HG03045 (cell line): ENCODE results near the gene CD300A.
"Not testable (repeated sequence)": the region's sequence is repeated elsewhere in the genome, so short reads cannot be mapped to it uniquely, and the experiment has no call there.

ENCODE experiments used
- ATAC-seq: cut with Tn5 transposase; IDR thresholded peaks from one replicate; pipeline ENCODE4 v1.9.1; 2021; ENCODE audit warnings: mild to moderate bottlenecking, moderate library complexity; ENCODE audit not compliant: unreplicated experiment

The CD300A gene

DNA sequence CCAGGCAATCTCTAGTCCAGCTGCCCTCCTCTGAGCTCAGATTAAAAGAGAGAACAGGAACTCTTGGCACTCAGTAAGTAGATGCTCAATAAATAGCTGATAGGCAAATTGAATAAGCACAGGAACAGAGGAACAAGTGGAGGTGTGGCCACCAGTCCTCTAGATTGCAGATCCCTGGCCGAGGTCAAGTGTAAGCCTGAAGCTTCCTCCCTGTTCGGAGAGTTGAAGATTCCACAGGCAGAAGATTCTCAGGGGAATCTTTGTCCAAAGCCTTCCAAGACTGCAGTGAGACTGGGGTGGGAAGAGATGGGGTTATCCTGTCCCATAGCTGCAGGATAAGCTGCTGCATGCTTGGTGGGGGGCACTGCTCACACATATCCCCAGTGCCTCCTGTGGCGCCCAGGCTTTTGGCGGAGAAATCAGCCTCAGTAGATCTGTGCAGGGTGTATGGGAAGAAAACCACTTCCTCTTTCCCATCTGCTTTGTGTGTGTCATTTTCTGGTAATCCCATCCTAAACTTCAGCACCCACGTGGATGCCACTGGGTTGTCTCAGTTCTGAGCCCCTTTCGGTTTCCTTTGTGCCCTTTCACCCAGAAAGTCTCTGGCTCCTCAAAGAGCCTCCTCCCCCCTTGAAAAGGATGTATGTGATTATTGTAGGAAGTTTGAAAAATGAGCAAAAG lies 12.1 kb downstream of the CD300A start:
- ATAC-seq: no peak

DNA sequence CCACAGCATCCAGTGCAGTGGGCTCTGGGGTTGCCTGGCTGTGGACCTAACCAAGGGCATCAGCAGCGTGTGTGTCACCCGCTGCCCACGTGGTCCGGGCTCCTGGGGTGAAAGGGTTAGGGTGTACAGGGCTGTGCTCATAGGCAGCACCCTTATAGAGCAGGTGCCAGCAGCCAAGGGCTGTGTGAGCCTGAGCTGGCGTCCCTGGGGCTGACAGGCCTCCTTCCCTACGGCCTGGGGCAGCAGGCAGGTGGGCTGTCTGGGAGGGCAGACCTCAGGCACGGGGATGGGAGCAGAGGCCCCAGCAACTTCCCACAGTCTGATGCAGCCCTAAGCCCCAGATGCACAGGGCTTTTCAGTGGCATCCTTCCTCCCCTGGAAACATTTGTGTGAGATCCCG lies 13.9 kb downstream of the CD300A start:
- ATAC-seq: no peak

DNA sequence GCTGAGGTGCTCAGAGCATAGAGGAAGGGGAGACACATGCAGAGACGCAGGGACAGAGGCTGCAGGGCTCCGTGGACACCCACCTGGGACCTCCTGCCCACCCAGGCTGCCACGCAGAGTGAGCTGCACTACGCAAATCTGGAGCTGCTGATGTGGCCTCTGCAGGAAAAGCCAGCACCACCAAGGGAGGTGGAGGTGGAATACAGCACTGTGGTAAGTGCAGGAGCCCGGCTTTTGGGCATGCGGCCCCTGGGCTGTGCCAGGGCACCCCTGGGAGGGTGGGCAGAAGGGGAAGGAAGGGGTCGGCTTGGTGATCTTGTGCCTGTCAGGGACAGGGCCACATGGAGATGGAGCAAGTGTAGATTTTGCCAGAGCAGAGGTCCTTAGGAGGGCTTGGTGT lies 15.2 kb downstream of the CD300A start:
- no peak for ATAC-seq

DNA sequence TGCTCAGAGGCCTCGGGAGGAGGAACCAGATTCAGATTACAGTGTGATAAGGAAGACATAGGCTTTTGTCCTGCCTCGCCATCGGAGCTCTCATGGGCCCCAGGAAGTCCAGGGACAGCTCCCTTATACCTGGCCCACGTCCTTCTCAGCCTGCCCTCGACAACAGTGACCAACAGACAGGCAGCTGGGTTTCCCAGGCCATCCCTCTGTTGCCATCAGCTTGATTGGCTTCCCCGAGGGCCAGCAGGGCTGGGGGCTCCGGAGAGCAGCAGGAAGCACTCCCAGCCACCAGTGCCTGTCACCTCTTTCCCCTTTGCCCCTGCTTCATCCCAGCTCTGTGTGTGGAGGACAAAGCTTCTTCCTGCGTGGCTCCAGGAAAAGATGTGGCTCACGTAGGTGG lies 17.6 kb downstream of the CD300A start:
- ATAC-seq: no peak

DNA sequence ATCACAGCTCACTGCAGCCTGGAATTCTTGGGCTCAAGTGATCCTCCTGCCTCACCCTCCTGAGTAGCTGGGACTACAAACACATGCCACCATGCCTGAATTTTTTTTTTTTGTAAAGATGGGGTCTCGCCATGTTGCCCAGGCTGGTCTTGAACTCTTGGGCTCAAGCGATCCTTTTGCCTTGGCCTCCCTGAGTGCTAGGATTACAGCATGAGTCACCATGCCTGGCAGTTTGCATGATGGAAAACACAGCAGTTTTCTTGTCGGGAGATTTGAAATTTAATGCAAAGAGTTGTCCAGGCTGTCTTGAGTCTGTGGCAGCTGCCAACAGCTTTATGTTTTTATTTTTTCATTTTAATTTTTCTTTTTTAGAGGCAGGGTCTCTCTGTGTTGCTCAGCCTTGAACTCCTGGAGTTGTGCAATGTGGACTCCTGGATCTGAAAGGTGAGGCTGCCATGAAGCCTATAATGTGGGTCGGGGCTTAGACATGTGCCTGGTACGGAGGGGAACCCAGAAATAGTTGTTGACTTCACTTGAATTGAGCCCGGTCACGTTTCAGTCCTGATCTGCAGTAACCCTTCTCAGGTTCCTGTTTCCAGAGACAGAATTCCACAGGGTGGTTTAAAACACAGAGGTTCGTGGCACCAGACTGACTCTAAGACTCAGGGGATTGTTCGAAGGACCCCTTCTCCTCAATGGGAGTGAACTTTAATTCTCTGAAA lies 18.7 kb downstream of the CD300A start:
- ATAC-seq: no peak

DNA sequence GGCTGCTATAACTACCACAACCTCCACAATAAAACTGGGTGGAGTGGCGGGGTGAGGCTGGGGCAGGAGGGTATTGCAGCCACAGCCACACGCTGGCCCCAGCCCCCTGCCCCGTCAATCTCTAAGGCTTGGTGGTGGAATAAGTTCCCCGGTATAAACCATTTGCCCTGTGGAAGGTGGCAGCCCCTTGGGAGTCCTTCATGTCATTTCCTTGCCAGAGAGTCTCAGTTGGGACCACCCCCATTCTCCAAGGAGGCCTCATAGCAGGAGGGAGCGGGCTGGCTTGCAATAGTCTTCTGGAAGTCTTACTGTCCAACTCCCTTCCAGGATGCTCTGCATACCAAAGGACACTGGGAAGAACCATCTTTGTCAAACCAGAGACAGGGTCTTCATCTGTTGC lies 19.4 kb downstream of the CD300A start:
- no peak for ATAC-seq

DNA sequence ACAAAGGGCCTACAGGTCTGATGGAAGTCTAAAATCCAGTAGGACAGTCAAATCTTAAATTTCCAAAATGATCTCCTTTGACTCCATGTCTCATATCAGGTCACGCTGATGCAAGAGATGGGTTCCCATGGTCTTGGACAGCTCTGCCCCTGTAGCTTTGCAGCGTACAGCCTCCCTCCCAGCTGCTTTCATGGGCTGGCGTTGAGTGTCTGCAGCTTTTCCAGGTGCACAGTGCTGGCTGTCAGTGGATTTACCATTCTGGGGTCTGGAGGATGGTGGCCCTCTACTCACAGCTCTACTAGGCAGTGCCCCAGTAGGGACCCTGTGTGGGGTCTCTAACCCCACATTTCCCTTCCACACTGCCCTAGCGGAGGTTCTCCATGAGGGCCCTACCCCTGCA lies 21.8 kb downstream of the CD300A start:
- not testable (repeated sequence) for ATAC-seq

DNA sequence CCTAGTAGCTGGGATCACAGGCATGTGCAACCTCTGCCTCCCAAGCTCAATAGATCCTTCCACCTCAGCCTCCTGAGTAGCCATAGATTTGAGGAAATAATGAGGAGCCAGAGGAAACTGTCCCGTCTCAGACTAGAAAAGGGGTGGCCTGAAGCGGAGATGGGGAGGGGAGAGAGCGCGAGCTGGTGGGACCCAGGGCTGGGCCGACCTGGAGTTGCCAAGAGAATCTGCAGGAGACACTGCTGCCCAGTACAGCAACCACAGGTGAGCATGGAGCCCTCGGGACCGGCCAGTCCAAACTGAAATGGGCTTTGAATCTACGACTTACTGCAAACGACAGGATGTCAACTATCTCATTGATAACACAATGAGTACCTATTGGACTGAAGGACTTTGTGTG lies 24.3 kb downstream of the CD300A start:
- no peak for ATAC-seq

DNA sequence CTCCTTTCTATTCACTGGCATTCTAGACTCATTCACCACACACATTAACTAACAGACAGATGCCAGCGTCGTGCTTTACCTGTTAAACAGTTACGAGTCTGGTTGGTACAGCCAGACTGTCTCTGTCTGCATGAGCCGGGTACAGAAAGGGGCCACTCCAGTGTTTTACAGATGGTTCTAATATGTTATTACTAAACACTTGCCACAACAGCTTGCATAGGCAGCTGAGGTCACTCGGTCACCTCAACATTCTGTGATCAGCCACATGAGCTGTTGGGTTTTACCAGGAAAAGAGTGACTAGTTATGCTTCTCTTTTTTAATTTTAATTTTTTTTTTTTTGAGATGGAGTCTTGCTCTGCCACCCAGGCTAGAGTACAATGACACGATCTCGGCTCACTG lies 25.2 kb downstream of the CD300A start:
- ATAC-seq: no peak

DNA sequence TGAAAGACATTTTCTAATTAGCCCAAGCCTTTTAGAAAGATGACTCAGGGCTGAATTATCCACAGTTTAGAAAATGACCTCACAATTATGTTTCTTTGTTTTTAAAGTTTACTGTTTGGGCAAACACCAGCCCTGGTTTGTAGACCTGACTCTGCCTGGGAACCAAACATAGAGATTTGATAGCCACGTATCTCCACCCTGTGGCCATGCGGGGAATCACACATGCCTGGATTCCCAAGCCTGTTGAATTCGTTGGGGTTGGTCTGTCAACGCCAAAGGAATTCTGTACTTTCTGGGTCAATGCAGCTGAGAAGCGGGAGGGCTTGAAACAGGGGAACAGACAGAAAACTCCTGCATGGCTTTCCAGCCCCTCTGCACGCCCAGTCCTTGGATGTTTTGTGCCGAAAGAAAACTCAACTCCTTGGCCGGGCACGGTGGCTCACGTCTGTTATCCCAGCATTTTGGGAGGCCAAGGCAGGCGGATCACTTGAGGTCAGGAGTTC lies 26.9 kb downstream of the CD300A start:
- no peak for ATAC-seq

DNA sequence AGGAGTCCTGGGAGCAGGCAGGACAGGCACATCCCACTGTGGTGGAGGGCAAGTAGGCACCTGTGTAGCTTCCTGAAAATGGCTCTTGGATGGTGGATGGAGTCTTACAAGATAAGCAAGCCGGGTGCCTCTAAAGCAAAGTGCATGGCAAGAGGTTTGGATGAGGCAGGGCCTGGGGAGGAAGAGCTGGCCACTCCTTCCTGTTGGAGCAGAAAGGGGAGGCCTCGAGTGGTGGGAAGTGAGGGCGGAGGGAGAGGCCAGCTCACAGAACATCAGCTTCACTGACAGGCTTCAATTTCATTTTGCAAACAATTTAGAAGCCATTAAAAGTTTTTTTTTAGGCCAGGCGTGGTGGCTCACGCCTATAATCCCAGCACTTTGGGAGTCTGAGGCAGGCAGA lies 31.0 kb downstream of the CD300A start:
- ATAC-seq: no peak

DNA sequence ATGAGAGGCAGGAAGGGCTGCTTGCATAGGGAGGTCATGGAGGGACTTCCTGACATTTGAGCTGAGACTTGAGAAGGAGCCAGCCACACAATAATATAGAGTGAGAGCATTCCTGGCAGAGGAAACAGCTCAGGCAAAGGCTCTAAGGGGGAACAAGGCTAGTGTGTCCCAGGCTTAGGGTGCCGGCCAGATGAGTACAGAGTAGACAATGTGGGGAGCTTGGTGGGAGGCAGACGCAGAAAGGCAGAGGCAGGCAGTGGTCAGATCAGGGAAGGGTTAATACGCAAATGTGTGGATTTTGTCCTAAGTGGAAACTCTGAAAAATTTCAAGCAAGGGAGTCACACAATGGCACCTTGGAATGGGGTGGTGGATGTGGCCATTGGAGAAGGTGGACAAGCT lies 33.6 kb downstream of the CD300A start:
- ATAC-seq: no peak

DNA sequence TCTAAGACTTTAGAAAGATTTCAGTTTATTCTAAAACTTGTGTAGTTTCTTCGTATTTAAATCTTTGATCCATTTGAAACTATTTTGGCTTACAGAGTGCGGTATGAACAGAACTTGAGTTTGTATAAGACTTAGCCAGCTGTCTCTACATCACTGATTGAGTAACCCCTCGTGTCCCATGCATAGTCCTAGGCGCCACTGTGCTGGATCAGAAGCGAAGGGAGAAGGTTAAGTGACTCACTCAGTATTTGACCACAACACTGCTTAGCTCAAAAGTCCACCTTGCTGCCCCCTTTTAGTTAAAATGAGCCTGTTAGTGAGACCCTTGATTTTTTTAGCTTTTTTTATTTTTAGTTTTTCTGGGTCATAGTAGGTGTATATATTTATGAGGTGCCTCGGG lies 36.4 kb downstream of the CD300A start:
- ATAC-seq: no peak

DNA sequence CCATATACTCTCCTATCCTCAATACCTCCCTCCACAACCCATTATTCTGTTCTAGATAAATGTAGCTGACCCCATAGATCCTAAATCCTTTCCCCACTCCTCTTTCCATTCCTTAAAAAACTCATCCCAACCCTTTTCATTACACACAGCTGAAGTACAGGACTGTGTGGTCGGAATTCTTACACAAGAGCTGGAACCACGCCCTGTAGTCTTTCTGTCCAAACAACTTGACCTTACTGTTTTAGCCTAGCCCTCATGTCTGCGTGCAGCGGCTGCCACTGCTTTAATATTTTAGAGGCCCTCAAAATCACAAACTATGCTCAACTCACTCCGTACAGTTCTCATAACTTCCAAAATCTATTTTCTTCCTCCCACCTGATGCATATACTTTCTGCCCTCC lies 37.5 kb downstream of the CD300A start:
- ATAC-seq: not testable (repeated sequence)

DNA sequence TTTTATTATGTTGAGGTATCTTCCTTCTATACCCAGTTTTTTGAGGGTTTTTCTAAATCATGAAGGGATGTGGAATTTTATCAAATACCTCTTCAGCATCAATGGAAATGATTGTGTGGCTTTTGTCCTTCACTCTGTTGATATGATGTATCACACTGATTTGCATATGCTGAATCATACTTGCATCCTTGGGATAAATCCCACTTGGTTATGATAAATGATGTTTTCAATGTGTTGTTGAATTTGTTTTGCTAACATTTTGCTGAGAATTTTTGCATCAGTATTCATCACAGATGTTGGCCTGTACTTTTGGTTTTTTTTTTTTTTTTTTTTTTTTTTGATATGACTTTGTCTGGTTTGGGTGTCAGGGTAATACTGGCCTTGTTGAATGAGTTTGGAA lies 41.7 kb downstream of the CD300A start:
- ATAC-seq: no peak

DNA sequence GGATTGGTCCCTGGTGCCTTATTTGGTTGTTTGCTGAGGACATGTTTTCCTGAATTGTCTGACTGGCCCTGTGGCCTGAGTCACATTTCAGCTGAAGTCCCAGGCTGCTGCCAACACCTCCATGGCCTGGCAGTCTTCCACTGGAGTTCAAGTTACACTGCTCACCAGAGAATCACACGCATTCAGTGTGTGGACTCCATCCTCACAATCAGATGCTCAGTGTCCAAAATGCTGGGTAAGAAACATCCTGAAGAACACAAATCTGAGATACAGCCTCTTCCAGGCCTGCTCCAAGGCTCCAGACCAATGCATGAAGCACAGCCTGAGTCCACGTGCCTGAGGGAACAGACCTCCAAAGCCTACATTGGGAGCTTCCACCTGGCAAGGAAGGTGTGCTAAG lies 45.6 kb downstream of the CD300A start:
- ATAC-seq: no peak

DNA sequence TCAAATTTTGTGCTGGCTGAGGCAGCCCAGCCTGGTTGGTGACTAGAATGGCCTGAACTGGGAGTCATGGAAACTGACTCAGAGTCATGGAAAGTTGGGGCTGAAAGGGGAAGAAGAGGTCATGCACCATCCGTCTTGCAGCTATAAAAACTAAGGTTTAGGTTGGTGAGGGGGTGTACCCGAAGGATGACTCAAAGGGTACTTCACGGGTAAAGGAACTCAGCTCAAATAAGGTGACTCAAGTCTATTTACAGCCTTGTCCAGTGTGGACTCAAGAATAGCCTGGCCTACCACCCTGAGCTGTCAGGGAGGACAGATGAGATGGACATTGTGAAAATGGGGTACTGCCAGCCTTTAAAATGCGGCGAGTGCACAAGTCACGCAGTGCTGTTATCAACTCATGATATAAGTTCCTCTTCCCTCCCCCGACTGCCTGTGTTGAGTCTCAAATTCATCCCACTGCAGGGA lies 46.2 kb downstream of the CD300A start:
- no peak for ATAC-seq

DNA sequence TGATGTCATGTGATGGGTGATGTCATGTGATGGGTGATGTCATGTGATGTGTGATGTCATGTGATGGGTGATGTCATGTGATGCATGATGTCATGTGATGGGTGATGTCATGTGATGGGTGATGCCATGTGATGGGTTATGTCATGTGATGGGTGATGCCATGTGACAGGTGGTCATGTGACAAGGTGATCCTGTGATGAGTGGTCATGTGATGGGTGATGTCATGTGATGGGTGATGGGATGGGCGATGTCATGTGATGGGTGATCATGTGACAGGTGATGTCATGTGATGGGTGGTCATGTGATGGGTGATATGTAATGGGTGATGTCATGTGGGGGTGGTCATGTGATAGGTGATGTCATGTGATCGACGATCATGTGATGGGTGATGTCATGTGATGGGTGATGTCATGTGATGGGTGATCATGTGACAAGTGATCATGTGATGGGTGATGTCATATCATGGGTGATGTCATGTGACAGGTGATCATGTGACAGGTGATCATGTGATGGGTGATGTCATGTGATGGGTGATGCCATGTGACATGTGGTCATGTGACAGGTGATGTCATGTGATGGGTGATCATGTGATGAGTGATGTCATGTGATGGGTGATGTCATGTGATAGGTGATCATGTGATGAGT lies 47.7 kb downstream of the CD300A start:
- ATAC-seq: no peak

DNA sequence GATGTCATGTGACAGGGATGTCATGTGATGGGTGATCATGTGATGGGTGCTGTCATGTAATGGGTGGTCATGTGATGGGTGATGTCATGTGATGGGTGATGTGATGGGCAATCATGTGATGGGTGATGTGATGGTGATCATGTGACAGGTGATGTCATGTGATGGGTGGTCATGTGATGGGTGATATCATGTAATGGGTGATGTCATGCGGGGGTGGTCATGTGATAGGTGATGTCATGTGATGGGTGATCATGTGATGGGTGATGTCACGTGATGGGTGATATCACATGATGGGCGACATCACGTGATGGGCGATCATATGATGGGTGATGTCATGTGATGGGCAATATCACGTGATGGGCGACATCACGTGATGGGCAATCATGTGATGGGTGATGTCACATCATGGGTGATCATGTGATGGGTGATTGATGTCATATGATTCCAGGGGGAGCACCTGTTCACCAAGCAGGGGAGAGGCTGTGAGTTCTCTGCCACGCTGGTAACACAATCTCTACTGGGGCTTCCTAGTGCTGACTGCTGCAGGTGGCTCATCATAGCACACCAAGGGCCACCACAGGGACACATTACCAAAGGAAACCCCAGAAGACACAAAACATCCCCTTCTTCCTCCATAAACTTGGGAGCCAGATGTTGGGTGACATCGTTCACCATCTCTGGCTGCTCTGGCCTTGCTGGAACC lies 48.3 kb downstream of the CD300A start:
- no peak for ATAC-seq

DNA sequence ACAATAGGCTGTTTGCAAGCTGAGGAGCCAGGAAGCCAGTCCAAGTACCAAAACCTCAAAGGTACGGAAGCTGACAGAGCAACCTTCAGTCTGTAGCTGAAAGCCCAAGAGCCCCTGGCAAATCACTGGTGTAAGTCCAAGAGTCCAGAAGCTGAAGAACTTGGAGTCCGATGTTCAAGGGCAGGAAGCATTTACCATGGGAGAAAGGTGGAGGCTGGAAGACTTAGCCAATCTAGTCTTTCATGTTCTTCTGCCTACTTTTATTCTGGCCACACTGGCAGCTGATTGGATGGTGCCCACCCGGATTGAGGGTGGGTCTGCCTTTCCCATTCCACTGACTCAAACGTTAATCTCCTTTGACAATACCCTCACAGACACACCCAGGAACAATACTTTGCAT lies 49.5 kb downstream of the CD300A start:
- ATAC-seq: no peak

DNA sequence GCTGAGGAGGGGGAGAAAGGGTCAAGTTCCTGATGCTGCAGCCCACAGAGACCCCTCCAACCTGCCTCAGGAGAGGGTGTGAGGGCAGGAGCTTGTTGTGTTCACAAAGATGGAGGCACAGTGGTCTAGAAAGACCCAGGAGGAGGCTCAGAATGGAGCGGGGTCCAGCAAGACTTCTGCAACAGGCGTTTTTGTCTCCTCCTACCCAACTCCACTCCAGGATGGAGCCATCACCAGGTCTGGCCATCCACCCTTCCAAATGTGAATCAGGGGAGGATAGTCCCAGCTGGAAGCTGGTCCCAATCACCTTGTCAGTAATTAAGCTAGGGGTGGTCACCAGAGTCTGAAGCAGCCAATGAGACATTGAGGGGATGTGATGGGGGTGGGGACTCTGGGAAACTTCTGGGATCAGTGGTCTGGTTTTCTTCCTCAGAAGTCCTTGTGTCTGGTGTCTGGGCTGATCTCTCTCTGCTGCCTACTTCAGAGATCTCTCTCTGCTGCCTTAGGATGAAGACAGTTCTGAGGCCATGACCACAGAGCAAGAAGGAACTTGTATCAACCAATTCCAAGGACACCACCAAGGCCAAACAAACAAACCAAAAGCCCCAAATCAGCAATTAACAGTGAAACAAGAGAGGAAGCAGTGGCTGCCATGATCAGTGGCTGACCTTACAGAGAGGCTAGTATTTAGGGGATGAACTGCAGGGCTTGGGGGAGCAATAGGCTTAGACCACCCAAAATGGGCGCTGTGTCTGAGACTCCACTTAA lies 50.3 kb downstream of the CD300A start:
- ATAC-seq: no peak
